Uterine smooth muscle cell (primary cell): ENCODE results near the gene VWA5A. TPM values are rescaled to one million over a fixed set of nuclear protein-coding genes. Genes with fewer than 3 reads are reported as not detected.

ENCODE experiments used
- total RNA-seq: library from RNA; depleted of rRNA; stranded (reverse); fragments of >200 nt; gene quantifications from 2 replicates; pipeline ENCODE4 v1.2.3, GENCODE V29; 2014

VWA5A gene, protein sequence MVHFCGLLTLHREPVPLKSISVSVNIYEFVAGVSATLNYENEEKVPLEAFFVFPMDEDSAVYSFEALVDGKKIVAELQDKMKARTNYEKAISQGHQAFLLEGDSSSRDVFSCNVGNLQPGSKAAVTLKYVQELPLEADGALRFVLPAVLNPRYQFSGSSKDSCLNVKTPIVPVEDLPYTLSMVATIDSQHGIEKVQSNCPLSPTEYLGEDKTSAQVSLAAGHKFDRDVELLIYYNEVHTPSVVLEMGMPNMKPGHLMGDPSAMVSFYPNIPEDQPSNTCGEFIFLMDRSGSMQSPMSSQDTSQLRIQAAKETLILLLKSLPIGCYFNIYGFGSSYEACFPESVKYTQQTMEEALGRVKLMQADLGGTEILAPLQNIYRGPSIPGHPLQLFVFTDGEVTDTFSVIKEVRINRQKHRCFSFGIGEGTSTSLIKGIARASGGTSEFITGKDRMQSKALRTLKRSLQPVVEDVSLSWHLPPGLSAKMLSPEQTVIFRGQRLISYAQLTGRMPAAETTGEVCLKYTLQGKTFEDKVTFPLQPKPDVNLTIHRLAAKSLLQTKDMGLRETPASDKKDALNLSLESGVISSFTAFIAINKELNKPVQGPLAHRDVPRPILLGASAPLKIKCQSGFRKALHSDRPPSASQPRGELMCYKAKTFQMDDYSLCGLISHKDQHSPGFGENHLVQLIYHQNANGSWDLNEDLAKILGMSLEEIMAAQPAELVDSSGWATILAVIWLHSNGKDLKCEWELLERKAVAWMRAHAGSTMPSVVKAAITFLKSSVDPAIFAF
- 10.5 and 11.8 TPM in 2 replicates for total RNA-seq

GRCh38 chr11:124114942-124115781 is at the start of gene VWA5A:
VWA5A (plus strand) TSS chr11:124115450; CDS start chr11:124117512, 2,062 bp downstream.

DNA sequence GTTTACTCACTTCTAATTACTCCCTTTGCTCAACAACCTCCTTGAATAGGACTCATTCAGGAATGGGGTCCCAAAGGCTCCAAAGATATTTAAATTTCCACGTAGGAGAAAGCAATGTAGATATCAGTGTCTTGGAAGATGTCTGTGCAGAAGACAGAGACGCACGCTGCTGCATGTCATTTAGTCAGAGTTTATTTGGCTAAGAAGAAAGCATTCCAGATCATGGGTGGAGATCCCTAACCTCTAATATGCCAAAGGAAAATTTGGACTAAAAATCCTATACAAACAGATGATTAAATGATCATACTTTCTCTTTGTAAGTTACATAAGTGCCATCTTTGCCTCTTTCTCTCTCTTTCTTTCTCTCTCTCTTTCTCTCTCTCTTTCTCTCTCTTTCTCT is 67.8 kb downstream of the VWA5A start, which contains the start of gene OR10D3:
Gene OR10D3 (plus strand): TSS at position 278 of the 400 bp plus-strand sequence. CDS start 1,925 bp downstream, outside the sequence.

Other genes starting within 250 kb of the VWA5A start
- not detected in 2 replicates for gene TMEM225, start 229.8 kb upstream of the VWA5A start, total RNA-seq
- gene OR8D4, start 213.3 kb upstream of the VWA5A start, total RNA-seq = not detected in 2 replicates
- gene OR4D5, start 175.8 kb upstream of the VWA5A start, total RNA-seq = not detected in 2 replicates
- gene OR6T1, start 171.6 kb upstream of the VWA5A start, total RNA-seq = not detected in 2 replicates
- not detected in 2 replicates for gene OR10S1, start 137.7 kb upstream of the VWA5A start, total RNA-seq
- gene OR10G6, start 120.3 kb upstream of the VWA5A start, total RNA-seq = not detected in 2 replicates
- not detected in 2 replicates for gene OR10G4, start 102.5 kb upstream of the VWA5A start, total RNA-seq
- gene OR10G9, start 92.4 kb upstream of the VWA5A start, total RNA-seq = not detected in 2 replicates
- not detected in 2 replicates for gene OR10G8, start 88.7 kb upstream of the VWA5A start, total RNA-seq
- not detected in 2 replicates for gene OR10G7, start 74.1 kb upstream of the VWA5A start, total RNA-seq
- gene OR10D3, start 67.9 kb downstream of the VWA5A start, total RNA-seq = not detected in 2 replicates
- not detected in 2 replicates for gene OR8G1, start 125.6 kb downstream of the VWA5A start, total RNA-seq
- not detected in 2 replicates for gene OR8G5, start 140.9 kb downstream of the VWA5A start, total RNA-seq
- gene OR8D1, start 198.5 kb downstream of the VWA5A start, total RNA-seq = under 0.01 TPM in 1 of 2 replicates, not detected in the other
- gene OR8D2, start 204.7 kb downstream of the VWA5A start, total RNA-seq = not detected in 2 replicates